ENCODE measurements around the gene FXYD7. TPM values are rescaled to one million over a fixed set of nuclear protein-coding genes. Genes with fewer than 3 reads are reported as not detected.

FXYD7 gene
- total and polyA plus RNA-seq, 9 of the 15 experiments (the other 6 are each of a cell fraction or from before 2014, with no cell fraction given), result 0.10 to 0.80 (median 0.31) TPM; not detected in 3

GRCh38 chr19:35140962-35141836 lies 1.9 kb upstream of the FXYD7 start (continued):
- TF ChIP-seq PCBP1 (IDR thresholded peaks at IDR 0.05; ENCODE audit: low read depth, low read length, poor library complexity, severe bottlenecking) (no peak), KHSRP (IDR thresholded peaks at IDR 0.05) (no peak), ZNF76 (CRISPR knock-in tag; IDR thresholded peaks at IDR 0.05; ENCODE audit: borderline replicate concordance) (no peak), KAT7 (CRISPR knock-in tag; IDR thresholded peaks at IDR 0.05; ENCODE audit: borderline replicate concordance) (no peak), POLR2AphosphoS5 (IDR thresholded peaks at IDR 0.05; ENCODE audit: control insufficient read depth, insufficient read depth, low read depth, low read length) (no peak), PML (IDR thresholded peaks at IDR 0.05; ENCODE audit: low read length) (no peak), ZEB2 (IDR thresholded peaks at IDR 0.05) (no peak), CTBP1 (IDR thresholded peaks at IDR 0.05; ENCODE audit: borderline replicate concordance) (peak; percentile 37; the same call in 1 of the 2 replicates), SRSF3 (IDR thresholded peaks at IDR 0.05; ENCODE audit: insufficient read depth, low read length) (no peak), SMAD2 (IDR thresholded peaks at IDR 0.05; ENCODE audit: low read depth, low read length) (no peak), FOSL1 (tag; conservative IDR thresholded peaks at IDR 0.05) (no peak), HDAC2 (IDR thresholded peaks at IDR 0.05) (no peak), ZFP30 (CRISPR knock-in tag; IDR thresholded peaks at IDR 0.05; ENCODE audit: borderline replicate concordance) (no peak), CHD2 (IDR thresholded peaks at IDR 0.05; ENCODE audit: low read depth, low read length) (no peak), CREBBP (IDR thresholded peaks at IDR 0.05; ENCODE audit: low read depth, low read length) (no peak), ZFPM2 (CRISPR knock-in tag; IDR thresholded peaks at IDR 0.05) (no peak), NR2C1 (IDR thresholded peaks at IDR 0.05) (no peak), NR2C1 (tag; IDR thresholded peaks at IDR 0.05) (no peak), TAL1 (IDR thresholded peaks at IDR 0.05) (no peak)
- TF ChIP-seq, protein P1, sequence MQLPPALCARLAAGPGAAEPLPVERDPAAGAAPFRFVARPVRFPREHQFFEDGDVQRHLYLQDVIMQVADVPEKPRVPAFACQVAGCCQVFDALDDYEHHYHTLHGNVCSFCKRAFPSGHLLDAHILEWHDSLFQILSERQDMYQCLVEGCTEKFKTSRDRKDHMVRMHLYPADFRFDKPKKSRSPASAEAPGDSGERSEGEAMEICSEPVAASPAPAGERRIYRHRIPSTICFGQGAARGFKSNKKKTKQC (CRISPR knock-in tag; IDR thresholded peaks at IDR 0.05), result peak; percentile 25; the same call in 1 of the 2 replicates
- TF ChIP-seq, protein P2, sequence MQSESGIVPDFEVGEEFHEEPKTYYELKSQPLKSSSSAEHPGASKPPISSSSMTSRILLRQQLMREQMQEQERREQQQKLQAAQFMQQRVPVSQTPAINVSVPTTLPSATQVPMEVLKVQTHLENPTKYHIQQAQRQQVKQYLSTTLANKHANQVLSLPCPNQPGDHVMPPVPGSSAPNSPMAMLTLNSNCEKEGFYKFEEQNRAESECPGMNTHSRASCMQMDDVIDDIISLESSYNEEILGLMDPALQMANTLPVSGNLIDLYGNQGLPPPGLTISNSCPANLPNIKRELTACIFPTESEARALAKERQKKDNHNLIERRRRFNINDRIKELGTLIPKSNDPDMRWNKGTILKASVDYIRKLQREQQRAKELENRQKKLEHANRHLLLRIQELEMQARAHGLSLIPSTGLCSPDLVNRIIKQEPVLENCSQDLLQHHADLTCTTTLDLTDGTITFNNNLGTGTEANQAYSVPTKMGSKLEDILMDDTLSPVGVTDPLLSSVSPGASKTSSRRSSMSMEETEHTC (IDR thresholded peaks at IDR 0.05), result no peak
- TF ChIP-seq, protein P3, sequence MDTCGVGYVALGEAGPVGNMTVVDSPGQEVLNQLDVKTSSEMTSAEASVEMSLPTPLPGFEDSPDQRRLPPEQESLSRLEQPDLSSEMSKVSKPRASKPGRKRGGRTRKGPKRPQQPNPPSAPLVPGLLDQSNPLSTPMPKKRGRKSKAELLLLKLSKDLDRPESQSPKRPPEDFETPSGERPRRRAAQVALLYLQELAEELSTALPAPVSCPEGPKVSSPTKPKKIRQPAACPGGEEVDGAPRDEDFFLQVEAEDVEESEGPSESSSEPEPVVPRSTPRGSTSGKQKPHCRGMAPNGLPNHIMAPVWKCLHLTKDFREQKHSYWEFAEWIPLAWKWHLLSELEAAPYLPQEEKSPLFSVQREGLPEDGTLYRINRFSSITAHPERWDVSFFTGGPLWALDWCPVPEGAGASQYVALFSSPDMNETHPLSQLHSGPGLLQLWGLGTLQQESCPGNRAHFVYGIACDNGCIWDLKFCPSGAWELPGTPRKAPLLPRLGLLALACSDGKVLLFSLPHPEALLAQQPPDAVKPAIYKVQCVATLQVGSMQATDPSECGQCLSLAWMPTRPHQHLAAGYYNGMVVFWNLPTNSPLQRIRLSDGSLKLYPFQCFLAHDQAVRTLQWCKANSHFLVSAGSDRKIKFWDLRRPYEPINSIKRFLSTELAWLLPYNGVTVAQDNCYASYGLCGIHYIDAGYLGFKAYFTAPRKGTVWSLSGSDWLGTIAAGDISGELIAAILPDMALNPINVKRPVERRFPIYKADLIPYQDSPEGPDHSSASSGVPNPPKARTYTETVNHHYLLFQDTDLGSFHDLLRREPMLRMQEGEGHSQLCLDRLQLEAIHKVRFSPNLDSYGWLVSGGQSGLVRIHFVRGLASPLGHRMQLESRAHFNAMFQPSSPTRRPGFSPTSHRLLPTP (IDR thresholded peaks at IDR 0.05; ENCODE audit: borderline replicate concordance, extremely low read depth, insufficient read length), result no peak
- TF ChIP-seq, protein P4, sequence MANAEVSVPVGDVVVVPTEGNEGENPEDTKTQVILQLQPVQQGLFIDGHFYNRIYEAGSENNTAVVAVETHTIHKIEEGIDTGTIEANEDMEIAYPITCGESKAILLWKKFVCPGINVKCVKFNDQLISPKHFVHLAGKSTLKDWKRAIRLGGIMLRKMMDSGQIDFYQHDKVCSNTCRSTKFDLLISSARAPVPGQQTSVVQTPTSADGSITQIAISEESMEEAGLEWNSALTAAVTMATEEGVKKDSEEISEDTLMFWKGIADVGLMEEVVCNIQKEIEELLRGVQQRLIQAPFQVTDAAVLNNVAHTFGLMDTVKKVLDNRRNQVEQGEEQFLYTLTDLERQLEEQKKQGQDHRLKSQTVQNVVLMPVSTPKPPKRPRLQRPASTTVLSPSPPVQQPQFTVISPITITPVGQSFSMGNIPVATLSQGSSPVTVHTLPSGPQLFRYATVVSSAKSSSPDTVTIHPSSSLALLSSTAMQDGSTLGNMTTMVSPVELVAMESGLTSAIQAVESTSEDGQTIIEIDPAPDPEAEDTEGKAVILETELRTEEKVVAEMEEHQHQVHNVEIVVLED (CRISPR knock-in tag; IDR thresholded peaks at IDR 0.05), result no peak
